ENCODE data around the gene LMF1. TPM values are rescaled to one million over a fixed set of nuclear protein-coding genes. Genes with fewer than 3 reads are reported as not detected.

LMF1 gene
- total and polyA plus RNA-seq, 8 donors: 7.6 to 121 (median 15.8) TPM

GRCh38 chr16:983044-984030 is 12.6 kb upstream of the LMF1 start:
- H3K4me1 ChIP-seq: peaks cover 10 to 28% (median 26%) of the 10 kb centered on the region in 4 donors
- H3K27me3 ChIP-seq: peaks cover 8 to 92% (median 42%) of the 10 kb centered on the region in 3 donors
- no peak overlapping the region for H3K27ac ChIP-seq
- peak in 1 of 2 donors; percentile 63 for DNase-seq
- TF ChIP-seq POLR2AphosphoS5 (IDR thresholded peaks at IDR 0.05) (no peak), EP300 (IDR thresholded peaks at IDR 0.05) (no peak), CTCF (IDR thresholded peaks at IDR 0.05) (no peak), POLR2A (IDR thresholded peaks at IDR 0.05) (no peak)
- H3K36me3 ChIP-seq: no peaks in the 10 kb centered on the region
- H3K9me3 ChIP-seq: no peaks in the 10 kb centered on the region
- intact Hi-C loops (cut with DNase I; ENCODE audit: low total_unique reads): no loop called here
- H3K4me3 ChIP-seq: peak overlapping the region in 1 of 4 donors; percentile 61
- 54 to 69% (median 67%) methylated on average over 40 to 59 of the region's 59 CpGs for WGBS, 5 donors

- peak in 1 of 2 donors; percentile 66 for DNase-seq
- peaks cover 10 to 31% (median 26%) of the 10 kb centered on the region in 4 donors for H3K4me1 ChIP-seq
- 13 to 38% (median 16%) methylated on average over 21 to 76 of the region's 76 CpGs for WGBS, 5 donors
- H3K27ac ChIP-seq: no peak overlapping the region
- H3K36me3 ChIP-seq: no peaks in the 10 kb centered on the region
- TF ChIP-seq POLR2AphosphoS5 (IDR thresholded peaks at IDR 0.05) (no peak), POLR2A (IDR thresholded peaks at IDR 0.05) (no peak), CTCF (IDR thresholded peaks at IDR 0.05) (no peak), EP300 (IDR thresholded peaks at IDR 0.05) (no peak)
- H3K4me3 ChIP-seq: peak overlapping the region; percentile 51 to 65 (median 58)
- intact Hi-C loops (cut with DNase I; ENCODE audit: low total_unique reads): no loop called here
- no peaks in the 10 kb centered on the region for H3K9me3 ChIP-seq
- peaks cover 8 to 88% (median 42%) of the 10 kb centered on the region in 3 donors for H3K27me3 ChIP-seq
Observed at GRCh38 chr16:982145-983043, 11.6 kb upstream of the LMF1 start.

GRCh38 chr16:981695-982144 is 10.9 kb upstream of the LMF1 start, which contains the start of gene SOX8:
Gene SOX8, plus strand, starts transcription at chr16:981770. Its CDS starts 153 bp downstream, at chr16:981923.
- Histone ChIP-seq H3K9me3 (no peaks in the 10 kb centered on the region), H3K4me1 (peaks cover 10 to 38% (median 30%) of the 10 kb centered on the region in 4 donors), H3K36me3 (no peaks in the 10 kb centered on the region), H3K4me3 (peak within 1 kb of the TSS; percentile 51 to 65 (median 58)), H3K27me3 (peaks cover 8 to 85% (median 42%) of the 10 kb centered on the region in 3 donors), H3K27ac (peak within 1 kb of the TSS in 1 of 5 donors; percentile 29)
- 0 to 2% (median 0%) methylated on average over 24 to 79 of the region's 80 CpGs; no CpG with 5 or more reads in 1 of the 5 donors for WGBS, 5 donors
- intact Hi-C loops (cut with DNase I; ENCODE audit: low total_unique reads): no loop called here
- peak in 1 of 2 donors; percentile 43 for DNase-seq
- TF ChIP-seq CTCF (IDR thresholded peaks at IDR 0.05) (no peak), POLR2A (IDR thresholded peaks at IDR 0.05) (no peak), POLR2AphosphoS5 (IDR thresholded peaks at IDR 0.05) (no peak), EP300 (IDR thresholded peaks at IDR 0.05) (no peak)

- intact Hi-C loops (cut with DNase I; ENCODE audit: low total_unique reads): no loop called here
- no peak for DNase-seq
- WGBS, 5 donors: 1 to 3% (median 2%) methylated on average over 14 to 31 of the region's 31 CpGs; no CpG with 5 or more reads in 1 of the 5 donors
- H3K4me1 ChIP-seq: peaks cover 10 to 43% (median 33%) of the 10 kb centered on the region in 4 donors
- H3K9me3 ChIP-seq: no peaks in the 10 kb centered on the region
- H3K4me3 ChIP-seq: peak overlapping the region; percentile 51 to 65 (median 58)
- TF ChIP-seq CTCF (IDR thresholded peaks at IDR 0.05) (no peak), EP300 (IDR thresholded peaks at IDR 0.05) (no peak), POLR2A (IDR thresholded peaks at IDR 0.05) (no peak), POLR2AphosphoS5 (IDR thresholded peaks at IDR 0.05) (no peak)
- no peaks in the 10 kb centered on the region for H3K36me3 ChIP-seq
- peak overlapping the region in 1 of 5 donors; percentile 29 for H3K27ac ChIP-seq
- peaks cover 8 to 79% (median 42%) of the 10 kb centered on the region in 3 donors for H3K27me3 ChIP-seq
Observed at GRCh38 chr16:980595-980854, 9.7 kb upstream of the LMF1 start.
